NCI-H2196 (cell line): ENCODE data around the gene ACSS1.
A peak's percentile ranks its signal among the peaks of the same experiment; 100 is the strongest.

ENCODE experiments used
- DNase-seq: peaks from one replicate; lab custom pipeline; 2025; ENCODE audit not compliant: unreplicated experiment; lab: John Stamatoyannopoulos, UW

The ACSS1 gene

DNA sequence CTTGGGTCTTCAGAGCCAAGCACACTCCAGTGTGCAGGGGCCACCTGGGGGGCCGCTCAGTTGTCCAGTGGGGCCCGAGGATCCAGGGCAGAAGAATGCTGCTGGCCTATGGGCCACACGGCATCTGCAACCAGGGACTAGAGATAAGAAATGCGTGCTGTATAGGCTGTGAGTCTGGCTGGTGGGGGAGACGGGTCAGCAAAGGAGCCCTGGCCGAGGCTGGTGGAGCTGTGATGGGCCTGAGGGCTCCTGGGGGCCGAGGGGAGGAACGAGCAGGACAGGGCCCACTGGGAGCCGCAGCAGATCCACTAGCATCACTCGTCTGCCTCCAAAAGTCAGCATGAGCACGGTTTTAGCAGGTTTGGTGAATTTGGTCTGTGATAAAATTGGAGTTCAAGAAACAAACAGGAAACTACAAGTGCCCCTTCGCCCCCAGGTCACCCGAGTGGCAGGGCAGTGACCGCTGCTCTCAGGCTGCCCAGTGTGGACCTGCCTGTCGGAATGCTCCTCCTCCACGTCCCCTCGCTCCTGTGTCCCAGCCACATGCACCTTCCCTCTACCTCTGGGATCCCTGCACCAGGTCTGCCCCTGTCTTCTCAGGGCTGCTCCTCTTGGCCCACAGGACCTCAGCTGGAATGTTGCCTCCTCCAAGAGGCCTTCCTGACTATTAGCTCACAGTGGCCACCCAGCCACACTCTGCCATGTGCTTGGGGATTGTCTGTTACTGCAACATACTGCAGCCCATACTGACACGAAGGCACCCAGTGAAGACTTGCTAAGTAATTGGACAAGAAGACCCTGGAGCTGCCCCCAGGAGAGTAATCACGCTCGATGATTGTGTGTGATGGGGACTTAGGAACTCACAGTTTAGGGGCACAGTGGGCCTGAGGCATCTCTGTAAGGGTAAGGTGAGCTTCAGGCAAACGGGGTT is 10.9 kb downstream of the ACSS1 start:
- no peak for DNase-seq

DNA sequence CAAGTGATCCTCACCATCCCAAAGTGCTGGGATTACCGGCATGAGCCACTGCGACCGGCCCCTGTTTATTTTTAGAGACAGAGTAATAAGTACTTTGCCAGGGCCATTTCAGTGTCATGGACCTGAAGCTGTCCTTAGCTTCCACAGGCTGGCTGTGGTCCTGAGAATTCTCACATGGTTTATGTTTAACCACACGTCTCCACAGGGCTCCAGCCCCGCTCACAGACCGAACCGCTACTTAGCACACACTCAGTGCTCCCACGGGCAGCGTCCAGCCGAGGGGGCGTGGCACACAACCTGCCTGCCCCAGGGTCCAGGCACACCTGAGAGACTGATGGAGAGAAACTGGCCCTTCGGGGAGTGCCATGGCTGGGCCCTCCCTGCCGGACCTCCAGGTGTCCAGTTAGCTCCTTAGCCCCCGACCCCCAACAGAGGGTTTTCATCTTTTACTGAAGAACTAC is 11.7 kb downstream of the ACSS1 start:
- DNase-seq, result no peak

DNA sequence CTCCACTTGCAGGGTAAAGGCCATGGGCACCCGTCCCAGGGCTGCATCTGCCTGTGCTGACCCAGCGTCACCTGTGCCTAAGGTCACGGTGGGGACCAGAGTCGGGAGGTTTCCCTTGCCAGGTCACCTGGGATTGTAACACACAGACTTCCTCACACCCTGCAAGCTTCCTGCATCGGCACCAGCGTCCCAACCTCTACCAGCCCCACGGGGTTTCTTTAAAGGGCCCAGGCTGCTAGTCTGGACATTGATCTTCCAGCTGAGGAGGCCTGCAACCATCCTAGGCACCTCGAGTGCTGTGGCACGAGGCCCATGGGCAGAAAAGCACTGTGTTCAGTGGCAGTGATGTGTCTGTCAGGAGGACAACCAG is 12.6 kb downstream of the ACSS1 start:
- no peak for DNase-seq

DNA sequence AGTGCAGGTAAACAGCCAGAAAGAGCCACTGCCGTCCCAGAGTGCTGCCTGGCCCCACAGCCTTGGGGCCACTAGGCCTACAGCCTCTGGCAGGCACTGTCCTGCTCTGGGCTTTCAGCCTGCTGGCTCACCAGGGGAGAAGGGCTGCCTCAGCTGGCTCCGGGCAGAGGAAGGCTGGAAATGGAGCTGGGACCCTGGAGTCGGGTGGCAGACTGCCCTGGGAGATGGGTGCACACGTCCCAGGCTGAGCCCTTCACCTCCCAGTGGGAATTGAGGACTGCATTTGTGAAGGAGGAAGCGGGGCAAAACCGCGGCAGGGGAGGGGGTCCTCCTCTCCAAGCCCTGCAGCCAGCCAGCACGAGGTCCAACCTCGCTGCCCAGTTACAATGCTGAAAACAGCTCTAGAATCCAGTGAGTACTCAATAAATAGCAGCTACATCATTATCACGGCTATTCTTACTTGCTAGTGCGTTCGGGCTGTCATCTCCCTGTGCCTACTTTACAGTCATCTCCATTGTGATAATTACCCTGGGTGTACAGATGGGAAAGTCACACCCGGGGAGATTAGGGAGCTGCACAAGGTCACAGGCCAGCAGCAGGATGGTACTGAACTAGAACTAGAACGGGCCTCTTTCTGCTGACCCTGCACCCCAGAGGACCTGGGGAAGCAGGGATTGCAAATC is 13.1 kb downstream of the ACSS1 start:
- DNase-seq, result no peak

DNA sequence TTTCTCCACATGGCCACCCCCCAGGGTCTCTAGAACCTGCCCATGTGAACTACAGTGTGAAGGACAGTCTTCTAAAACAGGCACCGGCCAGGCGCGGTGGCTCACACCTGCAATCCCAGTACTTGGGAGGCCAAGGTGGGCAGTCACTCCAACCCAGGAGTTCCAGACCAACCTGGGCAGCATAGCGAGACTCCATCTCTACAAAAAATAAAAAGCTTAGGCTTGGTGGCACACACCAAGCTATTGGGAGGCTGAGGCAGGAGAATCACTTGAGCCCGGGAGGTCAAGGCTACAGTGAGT is 13.7 kb downstream of the ACSS1 start:
- DNase-seq, result no peak

DNA sequence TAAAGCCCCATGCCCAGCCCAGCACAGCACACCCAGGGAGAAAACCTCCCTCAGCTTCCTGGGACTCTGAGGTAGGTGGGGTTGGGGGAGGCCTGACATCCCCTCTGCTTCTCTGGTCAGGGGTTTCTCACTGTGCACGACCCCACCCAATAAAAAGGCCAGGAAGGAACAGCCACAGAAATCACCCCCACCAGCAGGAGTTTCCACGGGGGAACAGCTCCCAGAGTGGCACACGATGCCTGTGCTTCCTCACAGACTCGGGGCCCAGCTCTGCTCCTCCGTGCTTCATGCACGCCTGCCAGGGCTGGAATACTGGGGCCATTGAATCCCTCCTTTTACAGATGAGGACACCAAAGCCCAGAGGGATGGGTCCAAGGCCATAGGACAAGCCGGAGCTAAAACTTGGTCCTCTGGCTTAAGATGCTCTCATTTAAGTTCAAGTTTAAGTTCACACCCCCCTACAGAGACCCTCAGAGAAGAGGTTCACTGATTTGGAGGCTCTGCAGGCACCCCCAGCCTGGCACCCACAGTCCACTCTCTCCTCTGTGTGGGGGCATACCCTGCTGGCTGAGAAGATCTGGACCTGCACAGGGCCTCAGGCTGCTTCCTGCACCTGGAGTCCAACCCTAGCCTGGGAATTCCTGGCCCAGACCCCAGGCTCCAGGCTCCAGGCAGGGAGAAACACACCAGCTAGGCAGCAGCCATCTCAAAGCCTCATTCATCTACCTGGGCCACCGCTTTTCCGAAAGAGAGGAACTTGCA is 14.3 kb downstream of the ACSS1 start:
- DNase-seq, result no peak

DNA sequence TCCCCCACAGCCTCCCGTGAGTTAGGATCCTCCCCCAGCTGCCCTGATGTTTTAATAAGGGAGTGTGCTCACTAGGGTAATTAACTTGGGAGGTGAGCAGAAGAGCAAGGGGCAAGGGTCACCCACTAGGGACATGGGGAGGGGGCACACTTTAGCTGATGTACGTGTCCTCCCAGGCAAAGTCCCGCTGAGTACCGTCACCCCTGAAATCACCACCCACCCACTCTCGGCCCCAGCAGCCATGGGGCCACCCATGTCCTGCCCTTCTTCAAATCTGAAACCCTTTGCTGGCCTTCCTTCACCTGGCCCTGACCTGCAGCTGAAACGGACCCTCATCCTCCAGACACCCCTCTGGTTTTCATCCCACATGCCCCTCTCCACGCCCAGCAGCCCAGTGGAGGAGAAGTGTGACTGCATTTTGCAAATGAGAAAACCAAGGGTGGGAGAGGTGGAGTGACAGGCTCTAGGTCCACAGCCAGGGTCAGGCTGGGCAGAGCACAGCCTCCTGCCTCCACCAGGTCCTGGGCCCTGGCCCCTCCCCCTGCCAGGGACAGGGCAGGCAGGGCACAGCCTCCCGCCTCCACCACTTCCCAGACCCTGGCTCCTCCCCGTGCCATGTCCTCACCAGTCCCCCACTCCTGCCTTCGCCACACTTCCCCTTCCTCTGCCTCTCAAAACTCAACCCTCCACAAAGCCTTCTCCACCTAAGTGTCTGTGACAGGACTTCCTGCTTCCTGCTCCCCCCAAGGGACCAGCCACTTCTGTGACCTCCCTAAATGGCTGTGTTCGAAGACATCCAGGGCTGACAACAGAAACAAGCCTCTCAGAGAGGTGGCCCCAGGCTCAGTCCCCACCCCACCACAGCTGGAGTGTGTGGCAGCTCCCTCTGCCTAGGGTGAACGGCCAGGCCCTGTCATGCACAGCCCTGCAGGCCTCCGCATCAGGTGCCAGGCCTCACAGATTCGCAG is 15.1 kb downstream of the ACSS1 start:
- no peak for DNase-seq

DNA sequence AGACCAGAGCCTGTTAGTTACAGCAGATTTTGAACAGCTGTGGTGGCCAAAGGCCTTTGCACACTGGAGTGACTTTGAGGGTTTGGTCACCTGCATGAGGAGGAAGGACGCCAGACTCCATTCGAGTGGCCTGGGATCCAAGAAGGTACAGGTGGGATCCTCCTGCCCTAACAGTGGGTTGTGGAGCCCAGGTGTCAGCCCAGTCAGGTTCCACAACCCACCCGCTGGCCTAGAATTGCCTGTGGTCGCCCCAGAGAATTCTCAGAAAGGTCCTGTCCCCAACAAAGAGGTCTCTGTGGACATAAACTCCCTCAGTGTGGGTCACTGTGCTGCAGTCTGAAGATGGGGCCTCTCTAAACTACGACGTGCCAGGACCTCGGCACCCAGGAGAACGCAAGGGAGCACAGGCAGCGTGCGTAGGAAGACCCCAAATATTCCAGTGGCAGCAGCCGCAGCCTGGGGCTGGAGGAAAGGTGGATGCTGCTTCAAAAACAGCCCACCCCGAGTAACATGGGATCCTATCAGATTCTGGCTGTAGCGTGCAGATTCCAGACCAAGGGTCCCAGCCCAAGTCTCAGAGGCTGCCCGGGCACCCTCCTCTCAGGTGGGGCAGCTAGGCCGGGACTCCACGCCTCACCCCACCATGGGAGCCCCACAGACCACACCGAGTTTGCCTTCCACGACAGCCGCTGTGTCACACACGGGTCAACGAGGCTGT is 16.0 kb downstream of the ACSS1 start:
- no peak for DNase-seq

DNA sequence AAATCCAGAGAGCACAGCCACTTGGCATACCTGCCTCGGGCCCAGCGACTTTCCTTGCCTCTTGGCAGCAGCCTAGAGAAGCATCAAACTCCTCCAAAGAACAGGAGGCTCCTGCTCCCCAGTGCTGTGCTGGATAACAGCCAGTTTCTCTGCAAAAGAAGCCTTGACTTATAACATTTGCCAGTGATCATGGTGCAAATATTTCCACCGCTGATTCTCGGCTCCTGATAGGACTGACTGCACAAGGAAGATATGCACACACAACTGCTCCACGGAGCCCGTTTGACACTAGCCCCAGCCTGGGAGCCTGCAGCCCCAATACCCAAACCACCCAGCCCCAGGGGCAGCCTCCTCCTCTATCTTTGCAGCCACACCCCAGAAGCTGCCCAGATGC is 17.5 kb downstream of the ACSS1 start:
- no peak for DNase-seq

DNA sequence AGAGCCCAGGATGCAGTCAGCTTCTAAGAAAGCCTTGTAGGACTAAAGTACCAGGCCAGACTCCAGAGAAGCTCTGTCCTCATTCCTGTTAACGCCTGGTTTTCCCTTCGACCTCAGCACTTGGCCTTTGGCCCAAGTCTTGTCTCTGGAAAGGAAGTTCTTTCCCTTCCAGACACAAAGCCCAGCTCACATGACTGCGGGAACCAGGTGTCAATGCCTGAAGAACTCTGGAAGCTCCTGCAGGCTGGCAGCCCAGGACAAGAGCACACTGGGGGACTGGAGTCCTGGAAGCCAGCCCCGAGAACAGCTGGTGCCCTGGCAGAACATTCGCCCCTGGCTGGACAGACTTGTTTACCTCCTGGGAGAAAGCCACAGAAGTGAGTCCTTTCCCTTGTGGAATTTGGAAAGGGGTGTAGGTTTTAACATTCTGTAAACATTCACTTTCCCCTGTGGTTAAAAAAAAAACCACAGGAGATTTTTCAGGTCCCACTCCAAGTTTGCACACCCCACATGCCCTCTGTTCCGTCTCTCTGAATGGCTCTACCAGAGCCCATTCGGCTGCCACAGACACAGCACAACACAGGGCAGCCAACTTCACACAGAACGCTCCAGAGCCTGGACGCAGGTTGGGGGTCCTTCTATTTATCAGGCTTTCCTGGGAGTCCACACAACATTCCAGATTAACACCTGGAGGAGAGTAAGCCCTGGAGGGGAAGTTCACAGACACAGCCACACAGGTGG is 18.1 kb downstream of the ACSS1 start:
- DNase-seq, result peak; percentile 91

DNA sequence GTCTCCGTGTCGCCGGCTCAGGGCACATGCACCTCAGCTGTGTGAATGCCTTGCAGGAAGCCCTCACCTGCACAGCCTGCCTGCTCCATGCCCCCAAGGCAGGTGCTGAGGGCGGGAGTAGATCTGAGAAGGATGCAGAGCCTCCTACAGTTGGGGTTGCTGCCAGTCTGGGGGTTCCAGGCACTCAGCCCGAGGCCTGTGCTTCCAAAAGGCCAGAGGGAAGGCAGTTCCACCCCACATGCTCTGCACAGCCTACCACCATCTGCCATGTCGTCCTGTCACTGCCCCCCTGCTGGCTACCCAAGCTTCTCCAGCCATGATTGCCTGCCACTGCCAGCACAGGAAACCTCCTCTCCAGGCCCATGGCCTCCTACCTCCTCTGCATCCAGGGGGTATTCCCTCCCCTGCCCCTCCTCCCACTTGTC is 19.3 kb downstream of the ACSS1 start:
- DNase-seq, result no peak

DNA sequence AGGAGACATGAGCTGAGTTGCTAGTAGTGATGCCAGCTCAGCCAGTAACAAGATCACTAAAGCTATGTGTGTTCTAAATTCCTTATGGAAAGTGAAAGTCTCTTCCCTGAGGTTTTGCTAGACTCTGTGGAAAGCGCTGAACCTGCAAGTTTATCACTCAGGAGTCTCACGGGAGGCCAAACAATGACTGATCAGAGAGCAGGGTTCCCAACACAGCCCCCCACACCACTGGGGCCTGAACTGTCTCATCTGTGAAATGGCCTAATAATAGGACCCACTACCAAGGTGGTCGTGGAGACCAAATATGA is 19.9 kb downstream of the ACSS1 start:
- no peak for DNase-seq

DNA sequence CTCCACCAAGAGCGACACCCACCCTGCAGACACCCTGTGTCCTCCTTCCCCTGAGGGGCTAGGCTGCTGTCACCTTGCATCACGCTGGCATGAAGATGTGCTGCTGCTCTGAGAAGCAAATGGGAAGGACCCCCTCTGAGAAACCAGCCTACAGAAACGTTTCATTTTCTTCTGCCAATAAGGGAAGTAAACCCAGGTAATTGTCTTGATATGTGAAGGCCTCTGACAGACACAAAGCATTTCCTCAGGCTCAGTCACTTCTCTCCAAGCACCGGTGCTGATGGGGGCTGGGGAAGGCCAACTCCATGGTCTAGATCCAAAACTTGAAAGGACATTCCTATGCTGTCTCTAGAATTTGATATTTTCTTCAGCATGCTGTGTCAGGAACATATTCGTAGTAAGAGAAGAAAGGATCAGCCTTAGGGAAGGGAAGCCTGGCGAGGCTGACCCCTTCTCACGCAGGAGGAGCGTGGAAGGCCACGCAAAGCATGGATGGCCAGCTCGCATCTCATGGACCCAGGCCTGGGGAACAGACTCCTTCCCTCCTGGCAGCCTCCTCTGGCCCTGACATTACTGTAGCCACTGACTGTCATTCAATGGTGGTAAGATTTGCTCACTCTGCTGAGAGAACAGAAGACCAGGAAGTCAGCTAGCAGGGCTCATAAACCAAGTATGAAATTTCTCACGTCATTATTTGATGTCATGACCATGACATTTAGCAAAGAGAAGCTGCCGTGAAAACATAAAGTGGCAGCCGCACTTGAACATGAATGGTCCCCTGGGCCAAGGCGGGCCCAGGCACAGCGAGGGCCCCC is 20.4 kb downstream of the ACSS1 start:
- no peak for DNase-seq

DNA sequence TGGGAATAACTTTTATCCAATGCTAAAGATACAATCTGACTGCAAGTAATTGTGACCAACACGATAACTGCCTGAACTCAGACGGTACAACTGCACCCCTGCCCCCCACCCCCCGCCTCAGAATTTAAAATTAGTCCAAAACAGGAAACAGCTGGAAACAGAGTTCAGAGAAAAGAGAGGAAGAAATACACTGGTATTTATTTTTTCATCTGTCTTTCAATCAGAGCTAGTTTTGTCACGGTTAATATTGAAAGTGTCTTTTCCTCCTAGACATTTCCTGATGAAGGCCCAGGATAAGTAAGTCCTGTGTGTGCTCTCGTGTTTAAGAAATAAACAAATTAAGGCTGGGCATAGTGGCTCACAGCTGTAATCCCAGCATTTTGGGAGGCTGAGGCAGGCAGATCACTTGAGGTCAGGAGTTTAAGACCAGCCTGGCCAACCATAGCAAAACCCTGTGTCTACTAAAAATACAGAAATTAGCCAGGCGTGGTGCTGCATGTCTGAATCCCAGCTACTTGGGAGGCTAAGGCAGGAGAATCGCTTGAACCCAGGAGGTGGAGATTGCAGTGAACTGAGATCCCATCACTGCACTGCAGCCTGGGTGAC is 21.5 kb downstream of the ACSS1 start:
- DNase-seq, result no peak

DNA sequence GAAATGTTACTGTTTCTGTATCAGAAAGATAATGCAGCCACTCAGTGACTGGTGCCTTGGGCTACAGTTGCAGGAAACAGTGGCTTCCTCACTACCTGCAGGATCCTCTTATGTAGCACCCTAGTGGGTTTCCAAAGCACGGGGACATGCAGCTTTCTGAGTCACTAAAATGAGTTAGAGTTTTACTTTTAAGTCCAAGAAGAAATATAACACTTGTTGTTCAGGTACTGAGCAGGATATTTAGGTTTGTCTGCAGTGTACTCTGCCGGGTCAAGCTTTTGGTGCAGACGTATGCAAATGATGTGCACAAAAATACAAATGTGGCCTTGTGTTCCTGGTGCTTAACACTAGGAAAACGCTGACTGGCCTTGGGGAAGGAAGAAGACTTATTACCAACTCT is 22.0 kb downstream of the ACSS1 start:
- DNase-seq, result no peak

DNA sequence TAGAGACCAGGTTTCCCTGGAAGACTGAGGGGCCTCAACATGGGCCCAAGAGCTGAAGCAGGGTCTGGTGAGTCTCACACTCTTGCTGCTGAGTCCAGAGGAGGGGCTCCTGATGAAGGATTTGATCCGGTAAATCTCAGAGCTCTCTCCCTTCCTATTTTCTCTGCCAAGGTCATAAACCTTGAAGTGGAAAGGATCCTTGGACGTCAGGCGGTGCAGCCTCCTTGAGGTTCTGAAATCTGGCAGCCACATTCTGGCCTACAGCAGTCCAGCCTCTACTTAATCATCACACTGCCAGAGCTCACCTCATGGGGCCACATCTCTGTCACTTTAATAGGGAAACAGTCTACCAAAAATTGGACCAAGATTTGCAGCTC is 24.0 kb downstream of the ACSS1 start:
- no peak for DNase-seq

DNA sequence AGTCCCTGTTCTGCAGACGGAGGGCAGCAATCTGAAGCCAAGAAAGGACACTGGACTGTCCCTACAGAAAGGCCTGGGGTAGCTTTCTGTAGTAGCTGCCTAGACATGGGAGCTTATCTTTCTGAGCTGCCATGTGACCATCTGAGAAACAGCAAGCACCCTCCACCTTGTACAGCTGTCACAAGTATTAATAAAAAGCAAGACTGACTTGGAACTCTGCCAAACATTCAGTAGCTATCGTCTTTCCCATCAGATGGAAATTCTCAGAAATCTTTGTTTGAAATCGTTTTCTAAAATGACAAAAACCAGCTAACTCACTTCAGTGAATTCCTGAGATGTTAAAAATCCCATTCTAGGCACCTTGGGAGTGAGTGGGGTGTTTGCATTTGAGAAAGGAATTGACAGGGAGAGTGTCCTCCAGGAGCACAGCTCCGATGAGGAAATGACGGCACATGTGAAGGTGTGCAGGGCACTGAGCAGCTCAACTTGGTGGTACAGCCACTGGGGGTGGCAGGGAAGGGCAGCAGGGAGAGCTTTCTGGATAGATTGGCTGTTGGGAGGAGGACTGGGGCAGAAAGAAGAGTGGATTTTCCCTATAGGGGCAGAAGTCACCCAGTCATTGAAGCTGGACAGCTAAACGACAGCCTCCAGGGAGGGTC is 24.5 kb downstream of the ACSS1 start:
- DNase-seq, result peak; percentile 28
